ENCODE data around the gene AOPEP.

- TF ChIP-seq CTCF (IDR thresholded peaks at IDR 0.05), result no peak
- TF ChIP-seq EP300 (IDR thresholded peaks at IDR 0.05), result no peak
- TF ChIP-seq POLR2AphosphoS5 (IDR thresholded peaks at IDR 0.05), result no peak
Observed at GRCh38 chr9:94717761-94718160, 8.7 kb upstream of the AOPEP start.

All from upper lobe of left lung (tissue), 4 donors.